HL-60 (cell line): Measurements from ENCODE around the gene FLYWCH1.

Experiments
- DNase-seq, 2 experiments: peaks; one replicate each; pipeline ENCODE4 v3.0.0-alpha.2; 2010 to 2020; ENCODE audit warnings: low read depth in 1 of 2, low spot score in 1 of 2
- H3K27ac ChIP-seq: fragments of 250-450 bp; sonication (Bioruptor Pico); replicated peaks from 2 replicates; pipeline ENCODE4 v1.5.1; 2020; ENCODE audit warnings: mild to moderate bottlenecking, moderate library complexity
- H3K27me3 ChIP-seq: fragments of 250-450 bp; sonication (Bioruptor Pico); 2 replicates; pipeline ENCODE4 v1.5.1; 2021; ENCODE audit warnings: mild to moderate bottlenecking, moderate library complexity; ENCODE audit not compliant: insufficient read depth, poor library complexity, severe bottlenecking
- H3K4me3 ChIP-seq: replicated peaks from 2 replicates; pipeline ENCODE4 v1.5.1; 2011; ENCODE audit warnings: mild to moderate bottlenecking, control low read depth, low read length; ENCODE audit not compliant: insufficient read depth
- GABPA ChIP-seq: IDR thresholded peaks from 2 replicates; pipeline ENCODE4 v1.6.1; 2012; ENCODE audit warnings: low read depth
- POLR2AphosphoS5 ChIP-seq: IDR thresholded peaks from 2 replicates; pipeline ENCODE4 v1.6.1; 2012; ENCODE audit warnings: low read depth
- SPI1 ChIP-seq: IDR thresholded peaks from 2 replicates; pipeline ENCODE4 v1.6.1; 2012; ENCODE audit warnings: low read depth, mild to moderate bottlenecking, borderline replicate concordance
- TF ChIP-seq, protein P1 (sequence below): IDR thresholded peaks from 2 replicates; pipeline ENCODE4 v1.6.1; 2012; ENCODE audit warnings: low read depth; ENCODE audit not compliant: insufficient replicate concordance
- TF ChIP-seq, protein P2 (sequence below): IDR thresholded peaks from one replicate; pipeline ENCODE4 v1.5.1; 2011; ENCODE audit warnings: low read length, control low read depth, inconsistent platforms; ENCODE audit not compliant: insufficient read depth

FLYWCH1 gene

DNA sequence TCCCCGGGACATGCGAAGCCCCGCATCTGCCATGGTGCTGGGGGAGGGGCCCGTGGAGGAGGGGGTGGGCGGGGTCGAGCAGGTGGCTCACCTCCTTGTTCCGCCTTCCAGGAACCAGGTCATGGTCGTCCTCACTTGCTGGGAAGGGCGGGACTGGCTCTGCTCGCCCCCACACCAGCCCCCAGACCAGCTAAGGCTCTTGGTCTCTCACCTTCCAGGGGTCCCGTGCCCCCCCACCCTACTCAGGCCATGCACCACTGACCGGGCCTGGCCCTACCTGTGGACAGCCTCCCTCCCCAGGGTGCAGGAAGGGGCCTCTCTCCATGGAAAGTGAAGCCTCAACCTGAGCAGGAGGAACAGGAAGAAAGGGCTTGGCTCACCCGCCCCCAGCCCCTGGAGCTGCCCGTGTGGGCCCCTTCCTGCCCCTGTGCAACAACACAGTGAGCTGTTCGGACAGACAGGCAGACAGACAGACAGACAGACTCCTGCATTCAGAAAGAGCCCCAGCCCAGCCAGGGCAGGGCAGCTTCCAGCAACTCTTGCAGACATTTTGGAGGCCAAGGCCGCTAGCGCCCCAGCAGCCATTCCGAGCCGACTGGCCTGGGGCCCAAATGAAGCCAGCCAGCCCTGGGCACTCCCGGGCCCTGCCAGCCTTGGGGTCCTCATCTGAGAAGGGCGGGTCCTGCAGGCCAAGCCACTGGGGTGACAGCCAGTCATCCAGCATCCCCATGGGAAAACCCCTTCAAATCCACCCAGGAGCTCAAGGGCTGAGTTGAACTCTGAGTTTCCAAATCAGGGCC lies 44.2 kb downstream of the FLYWCH1 start:
- TF ChIP-seq, protein P1, sequence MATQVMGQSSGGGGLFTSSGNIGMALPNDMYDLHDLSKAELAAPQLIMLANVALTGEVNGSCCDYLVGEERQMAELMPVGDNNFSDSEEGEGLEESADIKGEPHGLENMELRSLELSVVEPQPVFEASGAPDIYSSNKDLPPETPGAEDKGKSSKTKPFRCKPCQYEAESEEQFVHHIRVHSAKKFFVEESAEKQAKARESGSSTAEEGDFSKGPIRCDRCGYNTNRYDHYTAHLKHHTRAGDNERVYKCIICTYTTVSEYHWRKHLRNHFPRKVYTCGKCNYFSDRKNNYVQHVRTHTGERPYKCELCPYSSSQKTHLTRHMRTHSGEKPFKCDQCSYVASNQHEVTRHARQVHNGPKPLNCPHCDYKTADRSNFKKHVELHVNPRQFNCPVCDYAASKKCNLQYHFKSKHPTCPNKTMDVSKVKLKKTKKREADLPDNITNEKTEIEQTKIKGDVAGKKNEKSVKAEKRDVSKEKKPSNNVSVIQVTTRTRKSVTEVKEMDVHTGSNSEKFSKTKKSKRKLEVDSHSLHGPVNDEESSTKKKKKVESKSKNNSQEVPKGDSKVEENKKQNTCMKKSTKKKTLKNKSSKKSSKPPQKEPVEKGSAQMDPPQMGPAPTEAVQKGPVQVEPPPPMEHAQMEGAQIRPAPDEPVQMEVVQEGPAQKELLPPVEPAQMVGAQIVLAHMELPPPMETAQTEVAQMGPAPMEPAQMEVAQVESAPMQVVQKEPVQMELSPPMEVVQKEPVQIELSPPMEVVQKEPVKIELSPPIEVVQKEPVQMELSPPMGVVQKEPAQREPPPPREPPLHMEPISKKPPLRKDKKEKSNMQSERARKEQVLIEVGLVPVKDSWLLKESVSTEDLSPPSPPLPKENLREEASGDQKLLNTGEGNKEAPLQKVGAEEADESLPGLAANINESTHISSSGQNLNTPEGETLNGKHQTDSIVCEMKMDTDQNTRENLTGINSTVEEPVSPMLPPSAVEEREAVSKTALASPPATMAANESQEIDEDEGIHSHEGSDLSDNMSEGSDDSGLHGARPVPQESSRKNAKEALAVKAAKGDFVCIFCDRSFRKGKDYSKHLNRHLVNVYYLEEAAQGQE, result peak; percentile 24
- peak; percentile 52; the same call in 1 of the 2 replicates for TF ChIP-seq POLR2AphosphoS5
- no peak; the same call in 1 of the 2 replicates for TF ChIP-seq SPI1
- TF ChIP-seq GABPA, result no peak
- peak in 1 of 2 experiments; percentile 84 for DNase-seq
- peak overlapping the region; percentile 79 for H3K27ac ChIP-seq
- H3K4me3 ChIP-seq, result no peak overlapping the region
- H3K27me3 ChIP-seq, result no peaks in the 10 kb centered on the region

DNA sequence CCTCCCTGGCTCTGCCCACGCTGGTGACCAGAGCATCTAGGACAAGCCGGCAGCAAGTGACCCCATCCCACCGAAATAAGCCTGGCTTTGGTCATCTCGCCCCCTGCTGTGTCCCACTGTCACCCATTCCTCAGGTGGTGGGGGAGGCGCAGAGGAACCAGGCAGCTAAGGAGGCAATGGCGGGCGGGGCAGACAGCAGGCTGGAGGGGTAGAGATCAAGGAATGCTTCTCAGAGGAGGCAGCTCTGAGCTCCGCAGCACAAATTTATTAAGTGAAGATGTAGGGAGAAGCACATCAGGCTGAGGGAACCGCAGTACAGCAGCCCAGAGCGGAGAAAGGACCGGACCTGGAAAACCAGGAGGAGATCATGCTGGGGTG lies 44.8 kb downstream of the FLYWCH1 start:
- no peak for DNase-seq
- Histone ChIP-seq H3K4me3 (no peak overlapping the region), H3K27me3 (no peaks in the 10 kb centered on the region), H3K27ac (peak overlapping the region; percentile 79)
- TF ChIP-seq SPI1, result no peak
- TF ChIP-seq, protein P2, sequence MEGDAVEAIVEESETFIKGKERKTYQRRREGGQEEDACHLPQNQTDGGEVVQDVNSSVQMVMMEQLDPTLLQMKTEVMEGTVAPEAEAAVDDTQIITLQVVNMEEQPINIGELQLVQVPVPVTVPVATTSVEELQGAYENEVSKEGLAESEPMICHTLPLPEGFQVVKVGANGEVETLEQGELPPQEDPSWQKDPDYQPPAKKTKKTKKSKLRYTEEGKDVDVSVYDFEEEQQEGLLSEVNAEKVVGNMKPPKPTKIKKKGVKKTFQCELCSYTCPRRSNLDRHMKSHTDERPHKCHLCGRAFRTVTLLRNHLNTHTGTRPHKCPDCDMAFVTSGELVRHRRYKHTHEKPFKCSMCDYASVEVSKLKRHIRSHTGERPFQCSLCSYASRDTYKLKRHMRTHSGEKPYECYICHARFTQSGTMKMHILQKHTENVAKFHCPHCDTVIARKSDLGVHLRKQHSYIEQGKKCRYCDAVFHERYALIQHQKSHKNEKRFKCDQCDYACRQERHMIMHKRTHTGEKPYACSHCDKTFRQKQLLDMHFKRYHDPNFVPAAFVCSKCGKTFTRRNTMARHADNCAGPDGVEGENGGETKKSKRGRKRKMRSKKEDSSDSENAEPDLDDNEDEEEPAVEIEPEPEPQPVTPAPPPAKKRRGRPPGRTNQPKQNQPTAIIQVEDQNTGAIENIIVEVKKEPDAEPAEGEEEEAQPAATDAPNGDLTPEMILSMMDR, result no peak
- TF ChIP-seq, protein P1, result no peak

DNA sequence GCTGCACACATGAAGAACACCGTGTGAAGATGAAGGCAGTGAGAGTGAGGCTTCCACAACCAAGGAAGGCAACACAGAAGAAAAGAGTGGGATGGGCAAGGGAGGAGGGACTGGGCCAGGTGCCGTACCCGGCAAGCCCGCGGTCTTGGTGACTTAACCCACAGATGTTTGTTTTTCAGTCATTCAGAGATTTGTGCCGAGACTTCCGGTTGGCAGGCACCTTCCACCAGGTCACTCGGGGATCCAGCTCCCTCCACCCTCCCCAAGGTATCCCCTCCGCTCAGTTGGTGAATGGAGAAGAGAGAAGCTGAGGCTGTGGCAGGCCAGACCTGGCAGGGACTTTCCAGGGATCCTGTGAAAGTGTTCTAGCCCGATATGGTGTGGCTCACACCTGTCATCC lies 47.5 kb downstream of the FLYWCH1 start:
- Histone ChIP-seq H3K4me3 (no peak overlapping the region), H3K27me3 (peaks cover 24% of the 10 kb centered on the region), H3K27ac (no peak overlapping the region)
- DNase-seq, result no peak
- TF ChIP-seq SPI1 (no peak), GABPA (no peak), POLR2AphosphoS5 (no peak)
- TF ChIP-seq, protein P1, result no peak
- TF ChIP-seq, protein P2, result no peak
